HG03103 (cell line): ENCODE data around the gene PLXNB2.

Experiments used
- ATAC-seq: cut with Tn5 transposase; IDR thresholded peaks from one replicate; pipeline ENCODE4 v1.9.1; 2021; ENCODE audit warnings: low read depth; ENCODE audit not compliant: unreplicated experiment

PLXNB2 gene

DNA sequence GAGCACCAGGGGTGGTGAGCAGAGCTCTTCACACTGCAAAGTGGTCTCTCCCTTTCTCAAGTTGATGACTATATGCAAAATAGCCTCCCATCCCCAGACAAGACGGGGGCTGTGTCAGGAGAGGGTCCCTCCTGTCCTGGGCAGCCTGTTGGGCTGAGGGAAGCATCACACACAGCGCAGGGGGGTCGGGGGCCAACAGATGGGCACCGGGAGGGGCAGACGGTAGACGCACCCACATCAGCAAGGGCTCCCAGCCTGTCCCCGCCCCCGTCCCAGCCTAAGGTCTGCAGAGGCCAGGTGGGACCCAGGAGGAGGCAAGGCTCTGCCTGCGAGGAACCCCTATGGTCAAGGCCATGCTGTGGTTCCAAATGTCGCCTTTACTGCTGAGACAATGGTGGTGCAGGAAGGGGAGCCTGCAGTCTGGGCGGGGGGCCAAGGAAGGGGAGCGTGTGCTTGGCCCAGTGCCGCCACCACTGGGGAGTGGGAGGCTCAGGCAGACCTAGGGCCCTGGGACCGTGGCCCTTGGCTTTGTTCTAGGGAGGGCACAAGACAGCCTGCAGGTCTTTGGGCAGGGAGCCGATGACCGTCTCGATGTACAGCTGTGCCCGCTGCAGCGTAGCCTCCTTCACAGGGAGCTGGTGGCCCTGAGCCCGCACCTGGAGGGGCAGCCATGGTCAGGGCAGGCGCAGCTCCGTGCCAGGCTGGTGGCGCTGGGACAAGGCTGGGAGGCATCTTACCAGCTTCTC lies 4.3 kb upstream of the PLXNB2 start:
- no peak for ATAC-seq

DNA sequence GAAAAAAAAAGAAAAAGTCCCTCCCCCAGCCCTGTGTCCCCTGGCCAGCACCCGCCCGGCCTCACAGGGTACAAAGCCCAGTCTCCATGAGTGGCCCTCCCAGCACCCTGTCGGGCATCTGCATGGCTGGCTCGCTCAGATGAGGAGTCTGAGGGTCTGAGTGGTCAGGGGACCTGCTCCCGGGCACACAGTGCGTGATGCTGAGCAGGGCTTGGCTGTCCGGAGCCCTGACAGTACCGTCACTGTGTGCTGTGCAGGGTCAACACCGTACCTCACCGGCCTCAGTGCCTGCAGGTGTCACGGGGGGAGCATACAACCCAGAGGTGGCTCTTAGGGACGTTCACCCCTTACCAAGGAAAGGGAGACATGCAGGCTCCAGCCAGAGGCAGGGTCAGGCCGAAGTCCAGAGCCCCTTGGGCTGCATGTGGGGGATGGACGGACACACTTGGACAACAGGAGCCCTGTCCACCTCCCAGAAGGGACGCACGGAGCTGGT lies 3.6 kb upstream of the PLXNB2 start:
- ATAC-seq: no peak

DNA sequence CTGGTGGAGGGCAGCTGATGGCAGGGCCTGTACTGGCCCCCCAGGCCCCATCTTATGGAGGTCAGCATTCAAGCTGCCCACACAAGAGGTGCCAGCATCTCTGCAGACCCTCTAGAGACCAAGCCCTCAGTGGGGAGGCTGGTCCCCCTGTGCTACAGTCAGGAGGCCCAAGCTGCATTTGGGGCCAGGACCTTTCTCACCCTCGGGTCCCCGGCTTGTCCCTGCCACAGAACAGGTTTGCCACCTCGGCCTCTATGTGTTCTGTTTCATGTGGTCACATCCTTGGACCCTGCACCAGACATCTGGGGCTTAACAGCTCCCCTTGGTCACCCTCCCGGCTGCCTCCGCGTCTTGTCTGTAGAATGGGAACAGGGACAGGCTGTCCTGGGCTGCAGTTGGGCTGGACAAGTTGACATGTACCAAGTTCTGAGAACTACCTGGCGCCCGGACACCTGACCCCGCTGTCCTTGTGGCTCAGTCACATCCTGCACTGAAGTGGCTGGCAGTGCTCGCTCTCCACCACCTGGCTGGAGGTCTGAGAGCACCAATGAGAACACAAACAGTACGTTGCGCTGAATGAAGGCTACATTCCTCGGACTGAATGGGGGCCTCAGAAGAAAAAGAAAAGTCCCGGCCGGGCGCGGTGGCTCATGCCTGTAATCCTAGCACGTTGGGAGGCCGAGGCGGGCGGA lies 2.7 kb upstream of the PLXNB2 start:
- no peak for ATAC-seq

DNA sequence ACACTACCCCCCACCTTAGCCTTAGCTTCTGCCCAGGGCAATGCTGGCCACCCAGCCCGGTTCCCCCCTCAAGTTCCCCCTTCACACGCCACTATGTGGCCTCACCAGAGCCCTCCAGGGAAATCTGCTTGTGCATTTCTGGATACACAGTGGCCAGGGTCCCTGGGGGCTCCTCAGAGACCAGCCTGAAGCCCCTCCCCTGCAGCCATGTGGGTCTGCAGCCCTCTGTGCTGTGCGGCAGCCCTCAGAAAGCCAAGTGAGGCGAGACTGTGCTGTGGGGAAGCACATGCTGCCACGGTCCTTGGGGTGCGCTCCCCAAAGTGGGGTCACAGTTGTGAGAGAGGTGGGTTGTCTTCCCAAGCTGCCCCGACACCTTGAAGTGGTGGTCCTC lies 2.1 kb upstream of the PLXNB2 start:
- ATAC-seq: no peak

DNA sequence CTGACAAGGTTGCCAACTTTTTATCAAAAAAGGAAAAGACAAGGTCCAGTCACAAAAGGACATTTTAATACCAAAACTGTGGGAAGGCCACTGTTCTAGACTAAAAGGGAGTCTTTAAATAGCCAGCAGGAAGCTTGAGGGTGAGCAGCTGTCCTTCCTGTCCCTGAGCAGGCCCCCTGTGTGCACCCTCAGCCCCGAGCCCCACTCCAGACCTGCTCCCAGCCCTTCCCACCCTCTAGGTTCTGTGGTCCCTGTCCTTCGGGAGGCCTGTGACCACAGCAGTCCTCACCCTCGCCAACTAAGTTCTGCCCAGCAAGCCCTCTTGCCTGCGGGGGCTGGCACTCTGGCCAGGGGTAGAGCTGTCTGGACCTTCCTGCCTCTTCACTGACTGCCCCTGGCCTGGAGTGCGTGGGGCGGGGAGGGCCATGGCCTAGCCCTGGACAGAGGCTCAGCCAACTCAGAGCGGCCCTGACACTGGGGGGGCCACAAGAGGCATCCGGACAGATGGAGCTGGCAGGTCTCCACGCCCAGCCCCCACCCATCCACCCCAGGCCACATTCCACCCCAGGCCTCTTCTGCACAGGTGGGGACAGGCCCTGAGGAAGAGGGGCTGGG lies 1.6 kb upstream of the PLXNB2 start:
- ATAC-seq: no peak

DNA sequence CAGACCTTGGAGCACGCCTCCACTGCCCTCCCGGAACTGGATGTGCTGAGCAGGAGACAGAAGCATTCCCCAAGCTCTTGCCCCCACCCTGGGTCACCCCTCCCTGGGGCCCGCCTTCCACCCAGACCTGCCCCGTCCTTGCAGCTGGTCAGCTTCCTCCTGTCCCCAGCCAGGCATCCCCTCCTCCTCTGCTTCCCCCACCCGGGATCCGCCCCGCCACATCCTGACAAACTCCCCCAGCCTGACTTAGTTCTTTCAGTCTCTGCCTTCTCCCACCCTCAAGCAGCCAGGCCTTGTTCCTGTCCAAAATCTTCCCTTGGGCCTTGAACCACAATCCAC lies 1.1 kb upstream of the PLXNB2 start:
- ATAC-seq: no peak

DNA sequence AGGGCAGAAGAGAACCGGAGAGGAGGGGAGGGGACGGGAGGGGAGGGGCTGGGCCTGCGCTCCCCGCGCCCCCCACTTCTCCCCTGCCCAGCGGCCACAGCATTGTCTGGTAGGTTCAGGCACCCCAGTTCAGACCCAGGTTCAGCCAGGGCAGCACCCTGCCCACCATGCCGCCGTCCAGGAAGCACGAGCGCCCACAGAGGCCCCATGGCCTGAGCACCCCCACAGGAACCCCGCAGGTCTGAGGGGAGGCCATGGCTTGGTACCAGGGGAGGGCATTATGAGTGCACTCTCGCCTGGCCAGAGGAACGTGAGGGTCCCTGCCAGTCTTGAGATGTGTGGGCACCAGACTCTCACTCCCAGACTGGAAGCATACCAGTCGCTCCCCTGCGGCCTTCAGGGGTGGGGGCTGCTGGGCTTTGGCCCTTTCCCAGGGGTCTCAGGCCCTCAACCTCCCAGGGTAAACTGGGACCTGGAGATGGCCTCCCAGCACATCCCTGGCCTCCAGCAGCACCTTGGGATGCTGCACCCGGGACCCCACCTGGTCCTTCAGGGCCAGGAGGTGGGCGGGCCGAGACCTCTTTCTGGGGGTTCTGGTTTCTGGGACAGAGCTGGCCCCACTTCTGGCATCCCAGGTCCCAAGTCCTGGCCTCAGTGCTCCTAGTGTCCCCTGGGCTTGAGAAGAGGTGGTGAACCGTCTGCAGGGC lies 597 bp upstream of the PLXNB2 start:
- no peak for ATAC-seq

DNA sequence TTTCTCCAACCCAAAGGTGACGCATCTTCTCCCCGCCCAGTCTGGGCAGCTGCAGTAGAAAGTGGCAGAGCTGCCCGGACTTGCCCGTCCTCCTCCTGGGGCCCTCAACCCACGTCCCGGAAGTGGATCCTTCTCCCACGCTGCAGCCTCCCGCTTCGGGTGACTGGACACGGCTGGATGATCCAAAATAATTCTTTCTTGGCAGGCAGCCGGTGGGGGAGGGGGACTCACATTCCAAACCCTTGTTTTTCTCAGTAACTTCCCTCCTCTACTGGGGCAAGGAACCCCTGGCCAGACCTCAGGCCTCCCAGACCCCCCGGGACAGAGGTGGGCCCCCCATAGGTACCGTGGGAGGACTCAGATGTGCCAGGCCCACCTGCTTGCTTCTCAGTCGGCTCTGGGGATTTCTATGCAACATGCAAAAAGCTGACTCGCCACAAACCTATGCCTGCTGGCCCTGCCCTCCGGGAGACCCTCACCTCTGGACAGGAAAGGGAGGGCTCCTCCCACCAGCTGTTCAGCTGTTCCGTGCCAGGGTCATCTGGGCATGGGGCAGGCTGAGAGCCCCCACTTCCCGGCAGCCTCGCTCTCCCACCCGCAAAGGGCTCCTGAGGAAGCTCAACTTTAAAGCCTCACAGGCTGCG lies 1.4 kb downstream of the PLXNB2 start:
- no peak for ATAC-seq

DNA sequence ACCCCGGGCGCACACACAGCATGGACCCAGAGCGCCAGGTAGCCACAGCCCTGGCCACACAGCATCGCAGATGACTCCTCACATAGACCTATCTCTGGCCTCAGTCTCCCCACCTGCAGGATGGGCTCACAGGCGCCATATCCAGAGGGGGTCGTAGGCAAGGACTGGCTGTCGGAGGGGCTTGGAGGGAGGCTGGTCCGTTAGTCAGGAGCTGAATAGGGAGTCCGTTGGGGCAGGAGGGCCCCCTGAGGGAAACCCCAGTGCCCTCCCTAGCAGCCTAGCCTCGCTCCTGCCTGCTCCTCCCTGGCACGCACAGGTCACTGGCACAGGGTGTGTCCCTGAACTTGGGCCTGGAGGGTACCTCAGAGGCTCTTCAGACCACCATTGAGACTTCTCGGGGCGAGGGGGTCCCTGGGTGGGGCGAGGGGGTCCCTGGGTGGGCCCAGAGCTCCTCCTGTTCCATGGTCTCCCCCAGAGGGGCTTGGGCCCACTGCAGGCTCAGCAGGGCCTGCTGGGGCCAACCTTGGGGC lies 2.0 kb downstream of the PLXNB2 start:
- ATAC-seq: no peak

DNA sequence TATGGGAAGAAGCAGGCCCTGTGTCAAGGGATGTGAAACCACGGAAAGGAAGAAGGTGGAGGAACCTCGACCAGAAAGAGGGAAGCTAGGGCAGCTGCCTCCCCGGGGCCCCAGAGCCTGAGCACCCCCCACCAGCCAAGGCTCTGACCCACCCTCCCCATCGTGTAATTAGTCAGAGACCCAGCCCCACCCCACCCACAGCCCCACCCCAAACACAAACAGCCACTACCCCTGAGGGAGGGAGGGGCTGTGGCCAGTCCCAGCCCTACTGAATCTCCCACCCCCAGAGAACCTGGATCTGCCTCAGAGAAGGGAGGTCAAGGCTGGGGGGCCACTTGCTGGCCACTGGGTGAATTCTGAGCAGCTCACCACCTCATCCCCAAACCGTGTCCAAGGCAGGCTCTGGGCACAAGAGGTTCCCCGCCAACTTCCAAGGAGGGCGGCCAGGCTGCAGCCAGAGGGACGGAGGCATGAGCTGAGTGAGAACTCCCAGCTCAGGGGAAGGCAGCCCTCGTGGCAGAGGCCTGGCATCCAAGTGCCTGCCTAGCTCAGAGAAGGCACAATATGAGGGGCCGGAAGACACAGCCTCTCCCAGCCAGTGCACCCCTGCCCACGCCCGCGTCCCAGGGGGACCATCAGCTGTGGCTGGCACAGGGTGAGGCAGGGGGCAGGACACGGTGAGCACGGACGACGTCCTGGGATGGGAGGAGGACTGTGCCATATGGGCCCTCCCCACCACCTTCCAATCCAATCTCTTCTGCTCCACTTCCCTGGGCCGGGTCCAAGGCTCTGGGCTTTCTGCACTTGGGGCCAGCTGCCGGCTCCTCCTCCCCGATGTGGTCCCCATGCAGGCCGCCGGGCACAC lies 2.7 kb downstream of the PLXNB2 start:
- ATAC-seq: no peak

DNA sequence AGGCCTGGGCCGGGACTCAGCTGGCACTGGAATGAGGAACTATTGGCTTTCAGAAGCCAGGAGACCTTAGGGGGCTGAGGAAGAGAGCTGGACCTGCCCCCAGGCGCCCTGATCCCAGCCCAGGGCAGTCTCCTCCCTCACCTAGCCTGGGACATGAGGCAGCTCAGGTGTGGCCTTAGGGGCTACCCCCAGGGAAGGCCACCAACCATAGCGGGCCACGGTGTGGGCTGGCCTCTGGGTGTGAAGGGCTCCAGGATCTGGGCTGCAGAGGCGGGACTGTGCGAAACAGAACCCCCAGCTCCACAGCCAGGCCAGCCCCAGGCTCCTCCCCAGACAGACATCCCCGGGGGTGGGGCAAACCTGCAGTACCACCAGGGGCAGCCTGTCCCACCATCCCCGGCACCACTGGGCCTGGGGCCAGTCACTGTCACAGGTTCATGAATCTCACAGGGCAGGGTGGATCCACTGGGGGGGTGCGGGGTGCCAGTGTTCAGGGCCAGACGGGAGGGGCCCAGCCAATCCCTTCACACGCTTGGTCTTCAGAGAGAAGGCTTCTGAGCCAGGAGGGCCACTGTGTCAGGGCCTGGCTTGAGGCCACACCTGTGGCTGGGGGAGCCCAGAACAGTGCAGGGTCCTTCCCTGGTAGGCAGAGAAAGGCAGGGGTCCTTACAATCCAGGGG lies 3.5 kb downstream of the PLXNB2 start:
- no peak for ATAC-seq

DNA sequence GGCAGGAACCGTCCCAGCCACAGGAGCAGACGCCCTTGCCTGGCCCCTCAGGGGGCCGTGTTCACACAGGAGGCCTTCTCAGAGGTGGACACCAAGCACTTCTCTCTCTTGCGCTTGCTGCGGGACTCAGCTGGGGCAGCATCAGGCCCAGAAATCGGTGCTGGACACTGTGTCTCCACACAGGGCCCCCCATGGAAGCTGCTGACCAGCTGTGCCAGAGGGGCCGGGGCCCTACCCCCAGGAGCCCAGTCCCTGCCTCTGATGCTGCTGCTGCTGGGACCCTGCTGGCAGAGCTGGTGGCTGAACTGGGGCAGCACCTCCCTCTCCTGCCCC lies 4.0 kb downstream of the PLXNB2 start:
- no peak for ATAC-seq

DNA sequence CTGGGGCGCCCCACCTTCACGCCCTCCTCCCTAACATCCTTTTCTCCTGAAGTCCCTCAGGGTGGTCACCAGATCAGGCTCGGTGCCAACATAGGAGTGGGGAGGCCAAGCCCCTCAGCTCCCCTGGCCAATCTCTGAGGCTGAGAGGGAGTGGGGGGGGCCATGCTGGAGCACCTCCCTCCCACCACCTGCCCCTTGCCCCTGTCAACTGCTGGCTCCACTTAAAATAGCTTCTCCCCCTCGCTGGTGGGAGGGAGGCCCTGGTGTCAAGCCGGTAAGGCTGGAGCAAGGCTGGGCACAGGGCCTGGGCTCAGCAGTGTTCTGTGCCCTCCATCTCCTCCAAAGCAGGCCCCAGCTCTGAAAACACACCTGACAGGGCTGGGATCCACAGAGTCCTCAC lies 4.9 kb downstream of the PLXNB2 start:
- no peak for ATAC-seq

DNA sequence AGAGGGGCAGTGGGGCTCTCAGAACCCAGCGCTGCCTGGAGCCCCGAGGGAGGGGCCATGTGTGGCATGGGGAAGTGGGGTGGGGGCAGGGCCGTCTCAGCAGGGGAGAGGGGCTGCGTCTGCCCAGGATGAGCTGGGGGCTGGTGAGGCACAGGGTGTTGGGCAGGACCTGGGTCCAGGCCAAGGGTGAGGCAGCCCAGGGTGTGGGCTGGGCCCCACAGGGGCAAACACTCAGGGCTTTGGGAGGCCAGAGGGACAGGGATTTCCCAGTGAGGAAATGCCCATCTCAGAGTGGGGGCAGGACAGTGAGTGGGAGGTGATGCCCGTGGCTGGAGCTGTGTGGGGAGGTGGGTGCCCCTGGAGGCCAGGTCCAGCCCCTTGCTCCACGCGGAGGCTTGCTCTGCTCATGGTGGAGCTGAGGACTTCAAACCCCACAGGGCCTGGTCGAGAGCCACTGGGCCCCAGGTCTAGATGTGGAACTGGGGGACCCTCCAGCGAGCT lies 5.4 kb downstream of the PLXNB2 start:
- no peak for ATAC-seq

DNA sequence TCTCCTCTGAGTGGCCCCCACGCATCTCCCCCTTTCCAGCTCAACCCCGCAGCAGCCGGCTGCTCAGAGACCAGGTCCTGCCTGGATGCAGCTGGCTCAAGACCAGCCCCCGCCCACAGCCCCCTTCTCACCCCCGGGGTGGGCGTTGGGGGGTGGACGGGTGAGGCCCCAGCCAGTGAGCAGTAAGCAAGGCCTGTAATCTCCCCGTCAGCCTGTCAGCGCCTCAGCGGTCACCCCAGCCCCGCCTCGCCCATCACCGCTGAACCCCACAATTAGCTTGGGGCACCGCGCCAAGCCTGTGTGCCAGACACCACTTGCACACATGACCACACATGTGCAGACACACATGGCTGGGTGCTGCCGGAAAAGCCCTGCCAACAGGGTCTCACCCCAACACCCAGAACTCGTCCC lies 5.9 kb downstream of the PLXNB2 start:
- no peak for ATAC-seq

DNA sequence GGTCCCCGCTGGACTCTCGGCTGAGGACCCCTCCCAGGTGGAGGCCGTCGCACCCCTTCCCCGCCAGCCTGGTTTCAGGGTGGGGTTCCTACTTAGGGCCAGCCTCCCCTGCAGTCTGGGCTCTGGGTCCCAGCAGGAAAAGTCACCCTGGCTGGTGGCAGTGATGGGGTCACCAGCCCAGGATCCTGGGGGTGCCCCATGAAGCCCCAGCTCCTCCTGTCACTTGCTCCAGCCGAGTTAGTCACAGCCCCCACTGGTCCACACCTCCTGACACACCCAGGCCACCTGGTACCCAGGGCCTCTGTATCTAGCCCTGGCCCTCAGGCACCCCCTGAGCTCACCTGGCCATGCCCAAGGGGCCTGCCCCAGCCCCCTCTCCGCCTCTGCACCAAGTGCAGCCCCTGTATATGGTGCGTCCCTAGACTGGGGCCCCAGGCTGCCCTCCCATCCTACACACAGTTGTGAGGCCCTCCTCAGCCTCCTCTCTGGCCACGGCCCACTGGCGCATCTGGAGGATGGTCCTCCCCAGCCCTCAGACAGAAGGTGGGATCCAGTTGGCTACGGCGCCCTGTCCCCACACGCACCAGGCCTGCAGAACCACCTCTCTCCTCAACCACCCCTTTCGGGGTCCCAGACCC lies 6.7 kb downstream of the PLXNB2 start:
- no peak for ATAC-seq

DNA sequence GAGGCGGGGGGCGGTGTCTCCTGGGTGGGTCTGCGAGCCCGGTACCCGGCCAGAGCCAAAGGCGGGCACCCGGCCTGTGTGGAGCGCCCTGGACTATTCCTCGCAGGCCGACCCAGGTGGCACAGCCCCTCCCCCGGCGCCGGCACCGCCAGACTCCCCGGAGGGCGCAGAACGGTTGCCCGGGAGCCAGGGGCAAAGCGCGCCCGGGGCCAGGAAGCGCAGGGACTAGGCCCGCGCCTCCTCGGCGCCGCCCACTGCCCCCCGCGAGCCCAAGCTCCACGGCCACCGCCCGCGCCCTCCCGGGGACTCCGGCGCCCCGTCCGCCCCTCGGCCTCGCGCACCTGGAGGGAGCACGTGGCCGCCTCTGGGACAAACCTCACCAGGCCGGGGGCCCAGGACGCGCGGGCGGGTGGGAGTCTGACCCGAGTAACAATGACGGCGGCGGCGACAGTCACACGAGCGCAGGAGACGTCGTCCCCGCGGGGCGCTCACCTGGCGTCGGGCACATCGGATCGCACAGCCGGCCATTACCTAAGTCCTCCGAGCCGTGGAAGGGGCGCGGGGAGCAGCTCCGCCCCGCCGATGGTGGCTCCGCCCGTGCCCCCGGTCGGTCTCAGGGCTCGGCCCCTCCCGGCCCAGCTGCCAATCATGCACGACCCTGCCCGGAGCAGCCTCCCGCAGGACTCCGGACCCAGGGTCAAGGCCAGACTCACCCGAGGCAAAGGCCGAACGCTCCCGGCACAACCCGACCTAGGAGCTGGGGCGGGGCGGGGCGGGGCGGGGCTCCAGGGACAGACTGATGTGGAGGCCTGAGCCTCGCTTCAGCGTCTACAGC lies 7.4 kb downstream of the PLXNB2 start:
- ATAC-seq: no peak
